ENCODE measurements around the gene ELL2. TPM values are rescaled to one million over a fixed set of nuclear protein-coding genes. Genes with fewer than 3 reads are reported as not detected.

Gene ELL2
- total and polyA plus RNA-seq, 2 of the 13 experiments (the other 11 are each of a cell fraction or from before 2014, with no cell fraction given) = 78.9 to 97.1 TPM

DNA sequence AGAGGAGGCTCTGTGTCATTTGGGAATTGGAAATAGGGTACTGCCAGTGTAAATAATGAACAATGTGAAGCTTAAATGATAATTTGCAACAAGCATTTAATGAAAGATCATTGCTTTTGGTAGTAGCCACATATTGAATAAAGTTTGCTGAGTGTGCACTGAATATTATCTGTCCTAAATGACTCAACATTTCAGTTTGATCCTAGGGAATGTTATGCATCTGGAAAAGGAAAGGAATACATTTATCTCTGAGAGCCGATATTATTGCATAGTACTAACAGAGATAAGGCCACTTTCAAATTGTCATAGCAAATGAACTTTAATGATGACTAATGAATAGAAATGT lies 8.7 kb upstream of the ELL2 start (continued):
- TF ChIP-seq, protein P1, sequence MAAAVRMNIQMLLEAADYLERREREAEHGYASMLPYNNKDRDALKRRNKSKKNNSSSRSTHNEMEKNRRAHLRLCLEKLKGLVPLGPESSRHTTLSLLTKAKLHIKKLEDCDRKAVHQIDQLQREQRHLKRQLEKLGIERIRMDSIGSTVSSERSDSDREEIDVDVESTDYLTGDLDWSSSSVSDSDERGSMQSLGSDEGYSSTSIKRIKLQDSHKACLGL (CRISPR knock-in tag; IDR thresholded peaks at IDR 0.05) = no peak
- TF ChIP-seq ZNF614 (CRISPR knock-in tag; IDR thresholded peaks at IDR 0.05; ENCODE audit: borderline replicate concordance) (no peak), ZNF335 (CRISPR knock-in tag; IDR thresholded peaks at IDR 0.05) (no peak), ZNF431 (CRISPR knock-in tag; IDR thresholded peaks at IDR 0.05; ENCODE audit: borderline replicate concordance, low read depth) (no peak), MAFF (IDR thresholded peaks at IDR 0.05; ENCODE audit: low read depth, low read length) (peak; percentile 49; the same call in 1 of the 2 replicates), CREB1 (IDR thresholded peaks at IDR 0.05) (no peak), CREB1 (CRISPR knock-in tag; IDR thresholded peaks at IDR 0.05) (peak; percentile 1; the same call in 1 of the 2 replicates), TAF15 (IDR thresholded peaks at IDR 0.05; ENCODE audit: low read depth, low read length, poor library complexity, severe bottlenecking) (no peak), ZNF713 (CRISPR knock-in tag; IDR thresholded peaks at IDR 0.05) (no peak), MIER3 (CRISPR knock-in tag; IDR thresholded peaks at IDR 0.05; ENCODE audit: borderline replicate concordance) (no peak), RCOR2 (CRISPR knock-in tag; IDR thresholded peaks at IDR 0.05) (no peak; the same call in 1 of the 2 replicates), LCORL (IDR thresholded peaks at IDR 0.05) (no peak), LCORL (CRISPR knock-in tag; IDR thresholded peaks at IDR 0.05) (no peak), CBX5 (CRISPR knock-in tag; IDR thresholded peaks at IDR 0.05; ENCODE audit: borderline replicate concordance) (no peak), PTBP1 (IDR thresholded peaks at IDR 0.05; ENCODE audit: low read depth, low read length, poor library complexity, severe bottlenecking) (no peak), FOSL1 (CRISPR knock-in tag; IDR thresholded peaks at IDR 0.05; ENCODE audit: borderline replicate concordance) (no peak), NPAS2 (CRISPR knock-in tag; IDR thresholded peaks at IDR 0.05; ENCODE audit: borderline replicate concordance) (no peak), MLLT10 (CRISPR knock-in tag; IDR thresholded peaks at IDR 0.05) (no peak), ATM (IDR thresholded peaks at IDR 0.05; ENCODE audit: borderline replicate concordance) (no peak)
- TF ChIP-seq, protein P2, sequence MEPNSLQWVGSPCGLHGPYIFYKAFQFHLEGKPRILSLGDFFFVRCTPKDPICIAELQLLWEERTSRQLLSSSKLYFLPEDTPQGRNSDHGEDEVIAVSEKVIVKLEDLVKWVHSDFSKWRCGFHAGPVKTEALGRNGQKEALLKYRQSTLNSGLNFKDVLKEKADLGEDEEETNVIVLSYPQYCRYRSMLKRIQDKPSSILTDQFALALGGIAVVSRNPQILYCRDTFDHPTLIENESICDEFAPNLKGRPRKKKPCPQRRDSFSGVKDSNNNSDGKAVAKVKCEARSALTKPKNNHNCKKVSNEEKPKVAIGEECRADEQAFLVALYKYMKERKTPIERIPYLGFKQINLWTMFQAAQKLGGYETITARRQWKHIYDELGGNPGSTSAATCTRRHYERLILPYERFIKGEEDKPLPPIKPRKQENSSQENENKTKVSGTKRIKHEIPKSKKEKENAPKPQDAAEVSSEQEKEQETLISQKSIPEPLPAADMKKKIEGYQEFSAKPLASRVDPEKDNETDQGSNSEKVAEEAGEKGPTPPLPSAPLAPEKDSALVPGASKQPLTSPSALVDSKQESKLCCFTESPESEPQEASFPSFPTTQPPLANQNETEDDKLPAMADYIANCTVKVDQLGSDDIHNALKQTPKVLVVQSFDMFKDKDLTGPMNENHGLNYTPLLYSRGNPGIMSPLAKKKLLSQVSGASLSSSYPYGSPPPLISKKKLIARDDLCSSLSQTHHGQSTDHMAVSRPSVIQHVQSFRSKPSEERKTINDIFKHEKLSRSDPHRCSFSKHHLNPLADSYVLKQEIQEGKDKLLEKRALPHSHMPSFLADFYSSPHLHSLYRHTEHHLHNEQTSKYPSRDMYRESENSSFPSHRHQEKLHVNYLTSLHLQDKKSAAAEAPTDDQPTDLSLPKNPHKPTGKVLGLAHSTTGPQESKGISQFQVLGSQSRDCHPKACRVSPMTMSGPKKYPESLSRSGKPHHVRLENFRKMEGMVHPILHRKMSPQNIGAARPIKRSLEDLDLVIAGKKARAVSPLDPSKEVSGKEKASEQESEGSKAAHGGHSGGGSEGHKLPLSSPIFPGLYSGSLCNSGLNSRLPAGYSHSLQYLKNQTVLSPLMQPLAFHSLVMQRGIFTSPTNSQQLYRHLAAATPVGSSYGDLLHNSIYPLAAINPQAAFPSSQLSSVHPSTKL (CRISPR knock-in tag; IDR thresholded peaks at IDR 0.05) = peak; percentile 1; the same call in 1 of the 2 replicates
- TF ChIP-seq, protein P3, sequence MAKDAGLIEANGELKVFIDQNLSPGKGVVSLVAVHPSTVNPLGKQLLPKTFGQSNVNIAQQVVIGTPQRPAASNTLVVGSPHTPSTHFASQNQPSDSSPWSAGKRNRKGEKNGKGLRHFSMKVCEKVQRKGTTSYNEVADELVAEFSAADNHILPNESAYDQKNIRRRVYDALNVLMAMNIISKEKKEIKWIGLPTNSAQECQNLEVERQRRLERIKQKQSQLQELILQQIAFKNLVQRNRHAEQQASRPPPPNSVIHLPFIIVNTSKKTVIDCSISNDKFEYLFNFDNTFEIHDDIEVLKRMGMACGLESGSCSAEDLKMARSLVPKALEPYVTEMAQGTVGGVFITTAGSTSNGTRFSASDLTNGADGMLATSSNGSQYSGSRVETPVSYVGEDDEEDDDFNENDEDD (CRISPR knock-in tag; IDR thresholded peaks at IDR 0.05; ENCODE audit: borderline replicate concordance) = no peak
- TF ChIP-seq, protein P4, sequence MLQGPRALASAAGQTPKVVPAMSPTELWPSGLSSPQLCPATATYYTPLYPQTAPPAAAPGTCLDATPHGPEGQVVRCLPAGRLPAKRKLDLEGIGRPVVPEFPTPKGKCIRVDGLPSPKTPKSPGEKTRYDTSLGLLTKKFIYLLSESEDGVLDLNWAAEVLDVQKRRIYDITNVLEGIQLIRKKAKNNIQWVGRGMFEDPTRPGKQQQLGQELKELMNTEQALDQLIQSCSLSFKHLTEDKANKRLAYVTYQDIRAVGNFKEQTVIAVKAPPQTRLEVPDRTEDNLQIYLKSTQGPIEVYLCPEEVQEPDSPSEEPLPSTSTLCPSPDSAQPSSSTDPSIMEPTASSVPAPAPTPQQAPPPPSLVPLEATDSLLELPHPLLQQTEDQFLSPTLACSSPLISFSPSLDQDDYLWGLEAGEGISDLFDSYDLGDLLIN (CRISPR knock-in tag; IDR thresholded peaks at IDR 0.05; ENCODE audit: borderline replicate concordance) = no peak
- TF ChIP-seq, protein P5, sequence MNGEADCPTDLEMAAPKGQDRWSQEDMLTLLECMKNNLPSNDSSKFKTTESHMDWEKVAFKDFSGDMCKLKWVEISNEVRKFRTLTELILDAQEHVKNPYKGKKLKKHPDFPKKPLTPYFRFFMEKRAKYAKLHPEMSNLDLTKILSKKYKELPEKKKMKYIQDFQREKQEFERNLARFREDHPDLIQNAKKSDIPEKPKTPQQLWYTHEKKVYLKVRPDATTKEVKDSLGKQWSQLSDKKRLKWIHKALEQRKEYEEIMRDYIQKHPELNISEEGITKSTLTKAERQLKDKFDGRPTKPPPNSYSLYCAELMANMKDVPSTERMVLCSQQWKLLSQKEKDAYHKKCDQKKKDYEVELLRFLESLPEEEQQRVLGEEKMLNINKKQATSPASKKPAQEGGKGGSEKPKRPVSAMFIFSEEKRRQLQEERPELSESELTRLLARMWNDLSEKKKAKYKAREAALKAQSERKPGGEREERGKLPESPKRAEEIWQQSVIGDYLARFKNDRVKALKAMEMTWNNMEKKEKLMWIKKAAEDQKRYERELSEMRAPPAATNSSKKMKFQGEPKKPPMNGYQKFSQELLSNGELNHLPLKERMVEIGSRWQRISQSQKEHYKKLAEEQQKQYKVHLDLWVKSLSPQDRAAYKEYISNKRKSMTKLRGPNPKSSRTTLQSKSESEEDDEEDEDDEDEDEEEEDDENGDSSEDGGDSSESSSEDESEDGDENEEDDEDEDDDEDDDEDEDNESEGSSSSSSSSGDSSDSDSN (CRISPR knock-in tag; IDR thresholded peaks at IDR 0.05) = no peak

All from HepG2 (cell line).